ENCODE results near the gene NR5A1. TPM values are rescaled to one million over a fixed set of nuclear protein-coding genes. Genes with fewer than 3 reads are reported as not detected.

The NR5A1 gene
- total RNA-seq, 2 donors from 2014 or later, result 0.82 TPM; not detected in 1

- H3K9ac ChIP-seq (ENCODE audit: low read depth in 2 of 2, low read length in 2 of 2), result no peak overlapping the region
- peaks cover 4% of the 10 kb centered on the region for H3K4me1 ChIP-seq
- no peak for TF ChIP-seq CTCF (IDR thresholded peaks at IDR 0.05)
- no peak overlapping the region for H3K4me3 ChIP-seq
- H3K36me3 ChIP-seq, result no peaks in the 10 kb centered on the region
- intact Hi-C loops (cut with DNase I), result no loop called here
- H3K9me3 ChIP-seq, result no peaks in the 10 kb centered on the region
- DNase-seq, result no peak
- peaks cover 44% of the 10 kb centered on the region for H3K27me3 ChIP-seq
- H3K27ac ChIP-seq, result no peak overlapping the region
These were observed 1.3 kb downstream of the NR5A1 start for GRCh38 chr9:124505901-124506346.

DNA sequence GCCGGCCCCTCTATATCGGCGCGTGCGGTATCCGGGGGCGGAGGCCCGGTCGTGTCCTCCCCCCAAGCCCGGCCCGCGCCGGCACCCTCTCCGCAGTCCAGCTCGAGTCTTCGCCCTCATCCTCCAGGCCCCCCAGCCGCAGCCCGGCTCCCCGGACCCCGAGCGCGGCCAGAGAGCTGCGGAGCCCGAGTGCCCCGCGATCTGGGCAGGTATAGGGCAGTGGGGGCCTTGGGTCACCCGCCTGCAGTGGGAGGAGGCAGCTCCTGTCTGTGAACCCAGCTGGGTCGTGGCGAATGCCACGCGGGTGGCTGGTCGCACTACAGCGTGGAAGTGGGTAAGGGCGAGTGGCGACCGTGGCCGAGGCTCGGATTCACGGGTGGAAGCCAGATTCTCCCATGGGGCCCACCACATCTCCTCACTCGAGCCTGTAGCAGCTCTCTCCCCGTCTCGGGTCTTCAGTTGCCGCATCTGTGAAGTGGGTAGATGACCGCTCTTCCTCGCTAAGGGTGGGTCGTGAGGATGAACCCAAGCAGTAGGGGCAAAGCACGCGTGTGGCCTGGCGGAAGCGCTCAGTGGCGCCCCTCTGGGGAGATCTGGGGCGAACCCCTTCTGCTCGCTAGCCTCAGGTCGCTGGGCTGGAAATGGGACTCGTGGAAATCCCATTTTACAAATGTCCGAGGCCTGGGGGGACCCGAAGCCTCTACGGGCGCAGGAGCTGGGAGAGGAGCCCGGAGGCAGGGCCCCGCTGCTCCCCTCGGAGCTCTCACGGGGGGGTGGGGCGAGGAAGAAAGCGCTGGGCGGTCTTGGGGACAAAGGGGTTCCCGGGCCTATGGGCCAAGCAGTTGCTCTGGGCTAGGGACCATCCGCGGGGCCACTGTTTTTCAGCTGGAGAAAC, 1.9 kb downstream of the NR5A1 start:
- Histone ChIP-seq H3K4me3 (no peak overlapping the region), H3K27ac (no peak overlapping the region), H3K9ac (ENCODE audit: low read depth in 2 of 2, low read length in 2 of 2) (no peak overlapping the region), H3K4me1 (peaks cover 4% of the 10 kb centered on the region), H3K36me3 (no peaks in the 10 kb centered on the region), H3K9me3 (no peaks in the 10 kb centered on the region), H3K27me3 (peaks cover 44% of the 10 kb centered on the region)
- intact Hi-C loops (cut with DNase I), result no loop called here
- DNase-seq, result no peak
- TF ChIP-seq CTCF (IDR thresholded peaks at IDR 0.05), result no peak

DNA sequence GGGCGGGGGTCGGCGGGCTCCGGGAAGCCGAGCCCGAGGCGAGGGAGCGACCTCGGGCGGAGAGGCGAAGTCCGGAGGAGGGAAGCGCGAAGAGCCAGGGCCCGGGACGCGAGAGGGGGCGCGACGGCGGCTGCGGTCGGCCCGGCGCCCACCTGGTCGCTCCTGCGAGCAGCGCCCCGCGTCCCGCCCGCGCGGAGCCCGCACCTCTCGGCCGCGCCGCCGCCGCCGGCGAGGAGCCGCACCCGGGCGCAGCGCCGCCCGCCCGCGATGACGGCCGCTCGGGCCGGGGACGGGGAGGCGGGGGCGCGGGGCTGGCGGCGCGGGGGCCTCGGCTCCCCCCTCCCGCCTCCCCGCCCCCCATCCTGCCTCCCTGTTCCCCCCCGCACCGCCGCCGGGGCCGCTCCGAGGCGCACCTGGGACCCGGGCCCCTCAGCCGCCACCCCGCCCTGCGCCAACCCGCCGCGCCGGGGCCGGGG, 2.6 kb downstream of the NR5A1 start:
- DNase-seq, result no peak
- no peak for TF ChIP-seq CTCF (IDR thresholded peaks at IDR 0.05)
- no peak overlapping the region for H3K9ac ChIP-seq (ENCODE audit: low read depth in 2 of 2, low read length in 2 of 2)
- peaks cover 44% of the 10 kb centered on the region for H3K27me3 ChIP-seq
- H3K4me1 ChIP-seq, result peaks cover 4% of the 10 kb centered on the region
- H3K9me3 ChIP-seq, result no peaks in the 10 kb centered on the region
- H3K27ac ChIP-seq, result no peak overlapping the region
- H3K36me3 ChIP-seq, result no peaks in the 10 kb centered on the region
- intact Hi-C loops (cut with DNase I), result no loop called here
- peak overlapping the region; percentile 9 for H3K4me3 ChIP-seq

GRCh38 chr9:124503713-124504529, 3.3 kb downstream of the NR5A1 start:
- no peak for DNase-seq

More at GRCh38 chr9:124503713-124504529, 3.3 kb downstream of the NR5A1 start:
- Histone ChIP-seq H3K36me3 (no peaks in the 10 kb centered on the region), H3K4me3 (peak overlapping the region; percentile 9), H3K4me1 (peaks cover 4% of the 10 kb centered on the region), H3K27me3 (peaks cover 44% of the 10 kb centered on the region), H3K9ac (ENCODE audit: low read depth in 2 of 2, low read length in 2 of 2) (no peak overlapping the region), H3K27ac (no peak overlapping the region), H3K9me3 (no peaks in the 10 kb centered on the region)
- intact Hi-C loops (cut with DNase I), result no loop called here
- no peak for TF ChIP-seq CTCF (IDR thresholded peaks at IDR 0.05)

Data from colonic mucosa (tissue), 4 donors.